CD4-positive, alpha-beta T cell treated with Interleukin-17A for 4 hours (primary cell): ENCODE measurements around the gene ZNF670.
"Not testable (repeated sequence)": the region's sequence is repeated elsewhere in the genome, so short reads cannot be mapped to it uniquely, and the experiment has no call there.

Experiments used
- DNase-seq: peaks from one replicate; pipeline ENCODE4 v3.0.0-alpha.2; 2020; ENCODE audit warnings: mixed read lengths

ZNF670 gene

GRCh38 chr1:247037511-247038320 lies 40.9 kb downstream of the ZNF670 start:
- DNase-seq = no peak

- not testable (repeated sequence) for DNase-seq
These were observed 46.3 kb downstream of the ZNF670 start for GRCh38 chr1:247032306-247032705.
